ENCODE data around the gene FAM24A.

DNA sequence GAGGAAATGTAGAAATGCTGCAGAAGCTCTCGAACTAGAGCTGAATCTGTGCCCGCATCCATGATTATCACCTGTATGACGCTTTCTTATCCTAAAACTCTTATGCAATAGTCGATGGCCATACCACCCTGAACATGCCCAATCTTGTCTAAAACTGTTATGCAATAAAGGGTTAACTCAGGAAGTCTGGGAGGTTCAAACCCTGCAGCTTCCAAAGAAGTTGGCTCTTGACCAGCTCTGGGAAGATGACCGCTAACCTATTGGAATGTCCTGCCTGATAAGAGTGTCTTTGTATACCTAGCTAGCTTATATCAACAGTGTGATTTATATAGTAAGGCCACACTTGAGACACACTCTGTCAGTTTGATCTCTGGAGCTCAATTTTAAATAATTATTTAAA lies 47.1 kb downstream of the FAM24A start:
- TF ChIP-seq ZNF585B (tag by site-specific recombination; IDR thresholded peaks at IDR 0.05) (no peak), ZNF549 (tag by site-specific recombination; IDR thresholded peaks at IDR 0.05) (no peak), ZNF629 (tag by site-specific recombination; IDR thresholded peaks at IDR 0.05) (no peak), ZNF37A (tag by site-specific recombination; IDR thresholded peaks at IDR 0.05) (no peak), ZNF132 (tag by site-specific recombination; IDR thresholded peaks at IDR 0.05; ENCODE audit: borderline replicate concordance) (no peak), HOXA7 (CRISPR knock-in tag; IDR thresholded peaks at IDR 0.05; ENCODE audit: borderline replicate concordance) (no peak), ZNF133 (tag by site-specific recombination; IDR thresholded peaks at IDR 0.05) (no peak), ZEB2 (tag by site-specific recombination; IDR thresholded peaks at IDR 0.05) (no peak), ZNF391 (tag by site-specific recombination; IDR thresholded peaks at IDR 0.05; ENCODE audit: borderline replicate concordance, low read depth) (no peak), ZFP3 (tag by site-specific recombination; IDR thresholded peaks at IDR 0.05; ENCODE audit: low read depth) (no peak), ZNF114 (tag by site-specific recombination; IDR thresholded peaks at IDR 0.05) (no peak), RBAK (tag by site-specific recombination; IDR thresholded peaks at IDR 0.05) (no peak), ZNF658 (tag by site-specific recombination; IDR thresholded peaks at IDR 0.05) (no peak)
- TF ChIP-seq, protein P1, sequence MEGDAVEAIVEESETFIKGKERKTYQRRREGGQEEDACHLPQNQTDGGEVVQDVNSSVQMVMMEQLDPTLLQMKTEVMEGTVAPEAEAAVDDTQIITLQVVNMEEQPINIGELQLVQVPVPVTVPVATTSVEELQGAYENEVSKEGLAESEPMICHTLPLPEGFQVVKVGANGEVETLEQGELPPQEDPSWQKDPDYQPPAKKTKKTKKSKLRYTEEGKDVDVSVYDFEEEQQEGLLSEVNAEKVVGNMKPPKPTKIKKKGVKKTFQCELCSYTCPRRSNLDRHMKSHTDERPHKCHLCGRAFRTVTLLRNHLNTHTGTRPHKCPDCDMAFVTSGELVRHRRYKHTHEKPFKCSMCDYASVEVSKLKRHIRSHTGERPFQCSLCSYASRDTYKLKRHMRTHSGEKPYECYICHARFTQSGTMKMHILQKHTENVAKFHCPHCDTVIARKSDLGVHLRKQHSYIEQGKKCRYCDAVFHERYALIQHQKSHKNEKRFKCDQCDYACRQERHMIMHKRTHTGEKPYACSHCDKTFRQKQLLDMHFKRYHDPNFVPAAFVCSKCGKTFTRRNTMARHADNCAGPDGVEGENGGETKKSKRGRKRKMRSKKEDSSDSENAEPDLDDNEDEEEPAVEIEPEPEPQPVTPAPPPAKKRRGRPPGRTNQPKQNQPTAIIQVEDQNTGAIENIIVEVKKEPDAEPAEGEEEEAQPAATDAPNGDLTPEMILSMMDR (tag by site-specific recombination; IDR thresholded peaks at IDR 0.05), result no peak
